Stimulated activated CD8-positive, alpha-beta memory T cell treated with anti-CD3 and anti-CD28 coated beads, Interleukin-12 subunit alpha, Interleukin-12 subunit beta, amount 100 ng/mL, for 1 hour (primary cell): Measurements from ENCODE around the gene ALG9.

Experiments
- DNase-seq: peaks from one replicate; pipeline ENCODE4 v3.0.0-alpha.2; 2020; ENCODE audit warnings: low read depth

The ALG9 gene

DNA sequence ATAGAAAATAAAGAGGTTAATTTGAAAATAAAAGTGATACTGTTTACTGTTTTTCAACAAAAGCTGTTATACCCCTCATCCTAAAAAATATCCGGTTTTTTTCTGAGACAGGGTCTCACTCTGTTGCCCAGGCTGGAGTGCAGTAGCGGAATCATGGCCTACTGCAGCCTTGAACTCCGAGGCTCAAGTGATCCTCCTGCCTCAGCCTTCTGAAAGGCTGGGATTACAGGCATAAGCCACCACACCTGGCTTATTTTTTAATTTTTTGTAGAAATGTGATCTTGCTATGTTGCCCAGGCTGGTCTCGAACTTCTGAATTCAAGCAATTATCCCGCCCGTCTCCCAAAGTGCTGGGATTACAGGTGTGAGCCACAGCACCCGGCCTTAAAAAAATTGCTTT is 35.7 kb downstream of the ALG9 start:
- DNase-seq = no peak

DNA sequence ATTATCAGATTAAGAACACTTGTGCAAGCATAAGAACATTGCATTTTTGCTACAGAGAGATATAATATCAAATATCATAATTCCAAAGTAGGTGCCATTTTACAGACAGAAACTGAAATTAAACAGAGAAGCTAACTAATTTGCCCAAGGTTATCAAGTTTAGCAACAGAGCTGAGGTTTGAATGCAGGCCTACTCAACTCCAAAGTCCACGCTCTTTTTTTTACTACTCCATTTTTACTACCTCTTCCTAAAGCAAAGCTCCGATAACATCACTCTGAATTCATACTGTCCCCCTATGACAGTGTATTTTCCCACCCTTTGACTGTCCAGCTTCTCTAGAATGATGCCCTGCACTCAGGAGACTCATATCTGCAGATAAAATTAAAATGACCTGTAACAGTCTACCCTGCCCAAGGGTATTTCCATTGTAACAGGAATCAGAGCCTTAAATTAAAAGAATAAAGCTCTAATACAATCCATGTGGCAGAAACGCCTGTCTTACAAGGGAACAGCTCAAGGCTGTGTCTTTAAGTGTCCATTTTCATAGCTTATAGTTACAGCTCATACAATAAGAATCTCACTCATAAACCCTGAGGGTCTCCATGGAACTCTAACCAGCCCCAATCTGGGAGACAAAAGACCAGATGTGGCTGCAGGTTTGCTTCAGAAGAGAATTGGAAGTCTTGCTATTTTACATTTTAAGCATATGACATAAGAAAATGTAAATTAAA is 36.8 kb downstream of the ALG9 start:
- no peak for DNase-seq

- DNase-seq = no peak
These were observed 37.9 kb downstream of the ALG9 start for GRCh38 chr11:111833524-111833923.

DNA sequence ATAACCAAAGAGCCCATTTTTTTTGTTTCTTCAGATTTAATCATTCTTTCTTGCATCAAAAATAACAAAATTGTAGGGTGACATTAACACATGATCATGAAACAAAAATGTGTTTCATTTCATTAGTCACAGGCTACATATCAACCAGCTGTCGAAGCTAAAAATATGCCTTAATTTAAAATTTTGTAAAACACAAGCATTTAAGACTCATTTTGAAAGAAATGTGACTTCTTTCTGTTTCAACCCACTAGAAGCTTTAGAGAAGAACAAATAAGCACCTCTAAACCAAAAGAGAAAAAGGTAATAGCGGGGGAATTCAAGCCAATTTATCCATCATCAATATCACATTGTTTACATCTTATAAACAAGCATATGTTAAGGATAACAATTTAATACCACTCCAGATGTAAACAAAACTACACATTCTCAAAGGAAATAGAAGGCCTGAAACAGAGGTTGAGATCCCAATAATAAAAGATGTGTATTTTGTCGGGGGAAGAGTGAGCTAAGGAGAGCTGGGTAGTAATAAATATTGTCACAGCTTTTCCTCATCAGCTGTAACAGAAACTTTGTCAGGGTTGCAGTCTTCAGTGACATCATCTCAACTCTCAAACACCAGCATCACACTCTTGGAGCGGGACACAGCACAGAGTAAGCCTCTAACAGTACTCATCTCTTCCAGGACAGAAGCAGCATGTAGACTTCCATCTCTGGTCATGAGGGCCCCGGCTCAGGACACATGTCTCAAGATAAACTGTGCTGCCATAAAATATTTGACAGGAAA is 42.0 kb downstream of the ALG9 start:
- no peak for DNase-seq

DNA sequence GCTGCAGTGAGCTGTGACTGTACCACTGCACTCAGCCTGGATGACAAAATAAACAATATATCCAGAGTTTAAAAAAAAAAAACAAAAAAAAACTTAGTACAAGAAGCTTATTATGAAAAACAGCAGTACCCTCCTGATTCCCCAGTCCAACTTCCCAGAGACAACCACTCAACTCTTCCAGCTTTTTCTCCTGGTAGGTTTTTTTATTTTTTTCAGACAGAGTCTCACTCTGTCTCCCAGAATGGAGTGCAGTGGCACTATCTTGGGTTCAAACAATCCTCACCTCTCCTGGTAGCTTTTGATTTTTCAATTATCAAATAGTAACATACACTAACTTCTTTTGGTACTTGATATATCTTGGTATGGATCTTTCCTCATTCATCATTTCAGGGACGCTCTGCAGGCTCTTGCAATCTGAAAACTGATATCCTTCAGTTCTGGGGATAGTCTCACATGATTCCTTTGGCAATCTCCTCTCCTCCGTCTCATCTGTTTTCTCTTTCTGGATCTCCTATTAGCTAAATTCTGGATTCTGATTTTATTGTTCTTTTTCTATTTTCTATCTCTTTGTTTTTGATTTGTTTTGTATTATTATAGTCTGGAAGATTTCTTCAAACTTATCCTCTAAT is 44.9 kb downstream of the ALG9 start:
- no peak for DNase-seq

GRCh38 chr11:111823629-111824028 is 47.8 kb downstream of the ALG9 start:
- no peak for DNase-seq

- DNase-seq = no peak
These were observed 48.2 kb downstream of the ALG9 start for GRCh38 chr11:111823131-111823530.

DNA sequence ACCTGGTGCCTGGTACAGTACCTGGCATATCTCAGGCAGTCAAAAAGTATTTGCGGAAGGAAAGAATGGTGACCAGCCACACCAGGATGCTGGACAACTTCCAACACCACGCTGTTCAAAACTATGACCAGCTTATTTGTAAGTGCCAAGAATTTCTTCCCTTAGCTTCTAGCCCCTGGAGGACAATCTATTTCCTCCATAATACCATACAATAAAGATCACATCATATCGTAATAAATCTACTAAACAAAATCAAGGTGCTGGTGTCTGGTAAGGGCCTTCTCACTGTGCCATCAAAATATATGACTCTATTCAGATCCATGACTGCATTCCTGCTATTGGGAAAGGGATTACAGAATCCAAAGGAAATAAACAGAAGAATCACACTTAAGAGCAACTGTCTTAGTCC is 51.5 kb downstream of the ALG9 start:
- DNase-seq = no peak

DNA sequence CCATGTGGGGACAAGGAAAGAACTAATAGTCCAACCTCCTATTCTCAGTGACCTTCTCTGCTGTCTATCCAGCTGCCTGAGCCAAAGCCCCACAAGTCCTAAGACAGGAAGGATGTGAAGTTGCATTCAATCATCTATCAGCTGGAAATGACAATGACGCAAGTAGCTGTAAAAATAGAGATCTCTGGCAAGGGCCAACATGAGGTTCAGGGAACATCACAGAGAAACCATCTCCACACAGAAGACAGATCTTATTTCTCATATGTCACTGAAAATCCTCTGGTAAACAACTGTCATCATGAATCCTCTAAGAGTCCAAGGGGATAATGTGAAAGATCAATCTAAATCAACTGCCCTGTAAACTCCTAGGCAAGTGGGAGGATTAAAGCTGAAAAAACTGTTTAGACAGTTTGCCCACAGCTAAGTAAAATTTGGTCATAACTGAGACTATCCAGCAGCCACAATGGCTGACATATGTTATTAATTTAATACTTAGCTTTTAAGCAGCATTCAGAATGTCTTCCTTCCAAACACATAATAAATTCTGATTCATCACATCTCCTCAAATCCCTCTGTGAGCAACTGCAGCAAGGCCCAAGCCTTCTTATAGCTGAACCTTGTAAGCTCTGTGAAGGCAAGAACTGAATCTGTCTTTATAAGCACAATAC is 52.1 kb downstream of the ALG9 start:
- no peak for DNase-seq

- DNase-seq = no peak
These were observed 55.9 kb downstream of the ALG9 start for GRCh38 chr11:111815489-111815888.

GRCh38 chr11:111814557-111815320 is 56.6 kb downstream of the ALG9 start:
- DNase-seq = no peak

- DNase-seq = no peak
These were observed 57.3 kb downstream of the ALG9 start for GRCh38 chr11:111814106-111814505.

GRCh38 chr11:111812211-111812610 is 59.2 kb downstream of the ALG9 start:
- no peak for DNase-seq

- no peak for DNase-seq
These were observed 59.9 kb downstream of the ALG9 start for GRCh38 chr11:111811445-111811844.

- no peak for DNase-seq
These were observed 62.5 kb downstream of the ALG9 start for GRCh38 chr11:111808834-111809233.

GRCh38 chr11:111808063-111808588 is 63.3 kb downstream of the ALG9 start:
- no peak for DNase-seq

GRCh38 chr11:111807076-111807475 is 64.3 kb downstream of the ALG9 start:
- DNase-seq = no peak

GRCh38 chr11:111801135-111801534 is 70.2 kb downstream of the ALG9 start:
- no peak for DNase-seq

- DNase-seq = no peak
These were observed 73.1 kb downstream of the ALG9 start for GRCh38 chr11:111798279-111798678.

DNA sequence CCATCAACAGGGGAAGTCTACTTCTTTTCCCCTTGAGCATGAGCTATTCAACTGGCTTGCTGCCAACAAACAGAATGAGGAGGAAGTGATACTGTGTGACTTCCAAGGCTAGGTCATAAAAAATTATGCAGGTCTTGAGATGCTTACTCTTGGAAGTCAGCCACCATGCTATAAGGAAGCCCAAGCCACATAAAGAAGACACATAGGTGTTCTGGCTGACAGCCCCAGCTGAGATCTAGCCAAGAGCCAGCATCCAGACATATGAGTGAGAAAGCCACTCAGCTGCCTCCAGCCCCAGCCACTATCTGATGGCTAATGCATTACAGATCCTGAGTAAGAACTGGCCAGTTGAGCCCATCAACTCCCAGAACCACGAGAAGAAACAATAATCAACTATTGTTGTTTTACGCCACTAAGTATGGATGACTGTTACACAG is 74.2 kb downstream of the ALG9 start:
- DNase-seq = no peak

DNA sequence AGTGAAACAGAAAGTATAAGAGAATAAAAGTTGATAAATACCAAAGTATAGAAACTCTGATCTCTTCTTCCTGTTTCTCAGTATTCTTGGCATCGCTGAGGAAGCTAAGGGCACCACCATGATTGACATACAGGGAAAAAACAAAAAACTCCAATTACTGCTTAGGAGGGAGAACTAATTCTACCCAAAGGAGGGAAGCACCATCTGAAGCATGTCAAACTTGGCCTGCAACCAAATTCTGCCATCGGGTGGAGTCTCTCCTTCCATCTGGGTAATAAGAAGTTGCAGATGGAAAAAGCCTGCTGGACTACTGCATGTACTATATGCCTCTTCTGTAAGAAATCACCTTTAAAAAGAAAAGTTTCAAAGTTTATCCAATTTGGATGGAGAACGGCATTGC is 74.7 kb downstream of the ALG9 start:
- no peak for DNase-seq
